ENCODE data around the gene CSRP2.

CSRP2 gene

DNA sequence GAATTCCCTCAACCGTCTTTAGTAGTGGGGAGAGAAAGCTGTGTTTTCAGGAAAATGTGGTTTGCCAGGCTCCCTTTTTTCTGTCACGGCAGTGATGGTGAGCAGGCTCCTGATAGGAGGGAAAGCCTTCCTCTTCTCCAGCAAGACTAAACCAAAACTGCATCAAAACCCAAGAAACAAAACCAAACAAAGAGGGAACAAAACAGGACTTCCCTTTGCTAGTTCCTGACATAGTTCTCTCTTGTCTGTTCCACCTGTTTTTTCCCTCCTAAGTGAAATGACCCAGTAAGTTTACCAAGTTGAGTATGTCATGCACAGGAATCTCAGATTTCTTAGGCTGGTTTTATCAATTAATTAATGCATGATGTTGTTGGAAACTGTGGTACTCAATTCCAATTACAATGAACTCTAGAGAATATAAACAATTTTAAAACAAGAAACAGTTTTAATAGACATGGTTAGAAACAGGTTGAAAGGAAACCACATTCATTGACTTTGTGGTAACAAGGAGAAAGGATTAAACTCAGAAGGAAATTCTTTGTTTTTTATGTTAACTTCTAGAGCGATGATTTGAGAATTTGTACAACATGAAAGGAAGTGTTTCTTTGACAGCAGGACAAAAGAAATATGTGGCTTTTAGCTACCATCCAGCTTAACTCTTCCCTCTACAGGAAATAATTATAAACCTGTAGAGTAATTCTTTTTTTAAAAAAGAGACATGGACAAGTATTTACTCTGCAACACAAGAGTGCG is 23.0 kb upstream of the CSRP2 start:
- TF ChIP-seq, protein P1, sequence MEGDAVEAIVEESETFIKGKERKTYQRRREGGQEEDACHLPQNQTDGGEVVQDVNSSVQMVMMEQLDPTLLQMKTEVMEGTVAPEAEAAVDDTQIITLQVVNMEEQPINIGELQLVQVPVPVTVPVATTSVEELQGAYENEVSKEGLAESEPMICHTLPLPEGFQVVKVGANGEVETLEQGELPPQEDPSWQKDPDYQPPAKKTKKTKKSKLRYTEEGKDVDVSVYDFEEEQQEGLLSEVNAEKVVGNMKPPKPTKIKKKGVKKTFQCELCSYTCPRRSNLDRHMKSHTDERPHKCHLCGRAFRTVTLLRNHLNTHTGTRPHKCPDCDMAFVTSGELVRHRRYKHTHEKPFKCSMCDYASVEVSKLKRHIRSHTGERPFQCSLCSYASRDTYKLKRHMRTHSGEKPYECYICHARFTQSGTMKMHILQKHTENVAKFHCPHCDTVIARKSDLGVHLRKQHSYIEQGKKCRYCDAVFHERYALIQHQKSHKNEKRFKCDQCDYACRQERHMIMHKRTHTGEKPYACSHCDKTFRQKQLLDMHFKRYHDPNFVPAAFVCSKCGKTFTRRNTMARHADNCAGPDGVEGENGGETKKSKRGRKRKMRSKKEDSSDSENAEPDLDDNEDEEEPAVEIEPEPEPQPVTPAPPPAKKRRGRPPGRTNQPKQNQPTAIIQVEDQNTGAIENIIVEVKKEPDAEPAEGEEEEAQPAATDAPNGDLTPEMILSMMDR (IDR thresholded peaks at IDR 0.05) = no peak

DNA sequence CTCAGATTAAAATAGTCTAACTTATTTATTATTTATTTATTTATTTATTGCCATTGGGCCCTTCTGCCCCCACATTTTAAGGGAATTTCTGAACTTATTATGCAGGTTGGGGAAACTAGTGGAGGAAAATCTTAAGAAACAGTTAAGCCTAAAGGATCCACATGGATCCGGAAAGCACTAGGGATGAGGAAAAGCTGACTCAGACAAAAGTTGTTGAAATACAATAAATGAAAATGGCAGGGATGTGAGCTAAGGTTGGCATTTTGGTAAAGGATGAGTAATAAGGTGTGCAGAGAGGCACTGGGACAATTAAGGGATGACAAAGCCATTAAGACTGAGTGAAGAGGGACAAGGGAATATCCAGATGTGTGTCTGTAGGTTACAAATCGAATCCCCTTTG is 20.7 kb upstream of the CSRP2 start:
- TF ChIP-seq, protein P1 (IDR thresholded peaks at IDR 0.05) = no peak

DNA sequence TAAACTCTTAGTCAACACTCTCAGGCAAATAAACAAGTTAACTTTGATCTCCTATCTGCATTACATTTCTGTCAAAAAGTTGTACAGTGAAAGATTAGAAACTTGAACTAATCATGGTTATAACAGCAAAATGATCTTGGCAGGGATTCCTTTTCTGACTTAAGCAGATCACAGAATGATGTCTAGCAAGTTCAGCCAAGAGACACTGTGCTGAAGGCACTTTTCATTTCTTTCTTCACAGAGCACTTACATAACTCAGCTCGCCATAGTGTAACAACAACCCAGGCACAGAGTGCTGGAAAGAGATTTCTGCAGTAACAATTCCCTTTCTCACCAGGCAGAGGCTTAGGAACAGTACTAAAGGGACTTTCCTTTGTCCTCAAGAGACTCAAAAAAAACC is 19.6 kb upstream of the CSRP2 start:
- TF ChIP-seq, protein P1 (IDR thresholded peaks at IDR 0.05) = no peak

DNA sequence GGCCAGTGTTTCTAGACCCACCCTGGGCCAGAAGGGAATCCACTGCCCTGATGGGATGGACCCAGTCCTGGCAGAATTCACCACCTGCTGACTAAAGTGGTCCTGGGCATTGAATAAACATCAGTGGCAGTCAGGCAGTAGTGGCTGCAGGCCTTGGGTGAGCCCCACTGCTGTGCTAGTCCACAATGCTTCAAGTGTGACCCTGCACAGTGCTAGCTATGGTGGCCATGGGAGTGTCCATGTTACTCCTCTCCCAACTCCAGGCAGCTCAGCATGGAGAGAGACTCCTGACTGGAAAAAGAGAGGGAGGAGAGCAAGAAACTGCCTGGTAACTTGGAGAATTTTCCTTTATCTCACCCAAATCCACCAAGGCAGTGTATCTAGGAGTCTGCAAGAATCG is 17.5 kb upstream of the CSRP2 start:
- TF ChIP-seq, protein P1 (IDR thresholded peaks at IDR 0.05) = no peak

DNA sequence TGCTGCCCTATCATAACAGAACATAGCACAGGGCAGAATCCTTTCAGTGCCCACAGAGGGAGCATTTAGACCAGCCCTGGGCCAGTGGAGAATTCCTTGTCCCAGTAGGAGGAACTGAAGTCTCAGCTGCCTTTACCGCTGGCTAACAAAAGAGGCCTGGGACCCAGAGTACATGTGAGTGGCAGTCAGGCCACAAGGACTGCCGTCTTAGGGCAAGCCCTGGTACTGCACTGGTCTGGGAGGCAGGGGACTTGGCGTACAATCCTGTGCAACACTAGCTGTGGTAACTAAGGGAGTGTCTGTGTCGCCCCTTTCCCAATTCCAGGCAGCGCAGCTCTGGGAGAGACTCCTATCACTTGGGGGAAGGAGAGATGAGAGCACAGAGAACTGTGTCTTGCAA is 17.0 kb upstream of the CSRP2 start:
- TF ChIP-seq, protein P1 (IDR thresholded peaks at IDR 0.05) = no peak

DNA sequence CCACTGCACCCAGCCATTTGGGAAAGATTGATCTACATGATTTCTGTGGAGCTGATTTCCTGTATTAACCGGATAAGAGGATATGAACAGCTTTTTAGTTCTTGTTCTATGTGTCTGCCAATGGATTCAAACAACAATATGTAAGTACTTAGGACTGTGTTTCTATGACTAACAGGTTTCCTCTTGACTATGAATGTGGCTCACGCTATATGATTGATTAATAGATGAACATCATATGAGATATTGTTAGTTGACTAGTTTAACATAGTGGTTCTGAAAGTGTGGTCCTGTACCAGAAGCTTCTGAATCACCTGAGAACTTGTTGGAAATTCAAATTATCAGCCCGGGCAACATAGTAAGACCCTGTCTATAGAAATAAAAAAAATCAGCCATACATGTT is 12.8 kb upstream of the CSRP2 start:
- TF ChIP-seq, protein P1 (IDR thresholded peaks at IDR 0.05) = no peak

DNA sequence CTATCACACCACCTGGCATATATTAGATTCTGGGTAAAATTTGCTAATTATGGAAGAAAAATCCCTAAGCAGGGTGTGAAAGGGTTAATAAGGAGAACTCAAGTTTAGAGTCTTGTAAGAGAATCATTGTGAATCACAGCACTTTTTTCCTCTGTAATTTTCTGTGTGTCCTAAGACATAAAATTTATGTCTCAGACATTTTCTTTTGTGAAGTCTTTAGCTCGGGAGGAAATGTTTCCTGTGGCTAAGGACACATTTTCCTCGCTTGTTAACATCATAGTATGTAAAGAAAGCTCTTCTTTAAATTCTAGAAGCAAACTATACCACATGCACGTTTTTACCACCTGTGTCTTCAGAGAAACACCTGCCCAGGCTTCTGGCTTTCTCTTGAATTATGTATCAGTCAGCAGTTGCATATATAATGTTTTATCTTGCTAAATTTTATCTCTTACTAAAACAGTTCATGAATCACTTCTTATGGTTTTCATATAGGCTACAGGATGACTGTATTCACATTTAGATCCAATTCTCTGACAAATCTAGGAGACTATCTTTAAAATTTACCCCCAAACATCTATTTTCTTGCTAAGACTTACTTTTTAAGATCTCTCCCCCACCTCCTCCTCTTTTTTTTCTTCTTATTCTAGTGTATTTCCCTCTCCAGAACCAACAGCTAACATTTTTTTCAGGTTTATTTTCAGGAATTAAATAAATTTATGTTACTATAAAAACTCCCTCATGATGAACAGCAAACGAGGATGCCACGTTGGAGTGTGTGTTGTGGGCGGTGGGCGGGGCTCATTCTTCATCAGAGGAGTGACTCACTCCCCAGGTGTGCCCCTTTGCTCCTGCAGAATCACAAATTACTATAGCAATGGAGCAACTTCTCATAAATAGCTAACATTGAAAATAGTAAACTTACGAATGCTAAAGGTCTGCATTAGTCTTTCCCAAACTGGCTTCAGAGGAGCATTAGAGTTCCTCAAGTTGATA is 11.6 kb upstream of the CSRP2 start:
- TF ChIP-seq, protein P1 (IDR thresholded peaks at IDR 0.05) = no peak
